C4-2B (cell line): Measurements from ENCODE around the gene OGDHL.

ENCODE experiments used
- CTCF ChIP-seq: fragments of 450-650 bp; conservative IDR thresholded peaks from 2 replicates; pipeline ENCODE4 v1.5.1; 2017; ENCODE audit warnings: mild to moderate bottlenecking
- ZFX ChIP-seq: fragments of 450-650 bp; IDR thresholded peaks from 2 replicates; pipeline ENCODE4 v1.6.1; 2017

DNA sequence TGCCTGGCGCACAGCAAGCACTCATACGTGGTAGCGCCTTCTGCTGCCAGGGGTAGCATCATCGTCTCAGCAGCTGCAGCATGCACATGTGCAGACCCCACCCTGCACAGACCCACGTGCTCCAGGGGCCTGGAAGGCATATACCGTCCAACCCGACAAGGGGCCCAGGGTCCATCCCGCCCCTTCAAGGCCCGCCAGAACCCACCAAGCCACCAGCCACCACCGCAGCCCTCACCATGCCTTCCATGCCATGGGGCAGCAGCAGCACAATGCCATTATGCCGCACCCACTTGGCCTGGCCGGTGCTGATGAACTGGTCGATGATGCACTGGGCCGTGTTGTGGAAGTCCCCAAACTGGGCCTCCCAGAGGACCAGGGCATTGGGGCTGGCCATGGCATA lies 22.7 kb downstream of the OGDHL start:
- TF ChIP-seq CTCF (no peak), ZFX (no peak)
